ENCODE data around the gene SPA17. TPM values are rescaled to one million over a fixed set of nuclear protein-coding genes. Genes with fewer than 3 reads are reported as not detected.
A peak's percentile ranks its signal among the peaks of the same experiment; 100 is the strongest.

SPA17 gene
- total RNA-seq, 1 donor from 2014 or later, result 67.2 TPM

DNA sequence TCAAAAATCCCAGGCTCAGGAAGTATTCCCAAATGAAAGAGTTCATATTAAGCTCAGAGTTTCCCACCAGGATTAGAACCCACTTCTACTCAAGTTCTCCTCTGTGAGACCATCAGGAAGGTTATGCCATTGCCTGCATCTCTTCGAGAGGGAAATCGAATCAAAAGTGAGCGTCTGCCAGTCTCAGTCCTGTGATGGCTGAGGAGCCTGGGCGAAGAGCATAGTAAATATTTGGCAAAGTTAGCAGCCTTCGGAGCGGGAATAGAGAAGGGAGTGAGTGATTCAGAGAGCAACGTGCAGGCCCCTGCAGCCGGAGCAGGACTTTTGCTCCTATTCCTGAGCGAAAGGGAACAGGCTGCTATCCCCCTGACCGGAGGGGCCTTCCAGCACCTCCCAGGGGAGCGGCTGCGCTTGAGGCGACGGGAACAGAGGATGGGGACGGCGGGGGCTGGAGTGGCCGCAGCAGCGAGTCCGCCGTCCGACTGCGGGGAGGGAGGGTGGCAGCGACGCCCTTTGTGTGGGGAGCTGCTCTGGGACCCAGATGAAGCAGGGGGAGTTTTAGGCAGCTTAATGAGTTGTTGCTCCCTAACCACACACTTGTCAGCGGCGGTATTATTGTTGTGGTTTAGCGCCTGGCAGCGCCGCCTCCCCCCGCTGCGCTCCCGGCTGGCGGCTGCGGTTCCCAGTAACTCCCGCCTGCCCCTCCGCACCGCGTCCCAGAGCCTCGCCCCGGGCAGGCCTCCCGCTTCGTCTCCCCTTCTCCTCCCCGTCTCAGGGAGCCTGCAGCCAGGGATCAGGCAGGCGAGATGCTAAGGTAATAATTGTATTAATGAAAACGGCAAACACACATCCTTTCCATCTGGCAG lies 44.3 kb downstream of the SPA17 start:
- Mint-ChIP-seq H3K27me3 (ENCODE audit: insufficient read depth, low read depth) (peaks cover 17% of the 10 kb centered on the region), H3K4me1 (peaks cover 41% of the 10 kb centered on the region), H3K27ac (peak overlapping the region; percentile 87), H3K36me3 (no peaks in the 10 kb centered on the region), H3K9me3 (no peaks in the 10 kb centered on the region), H3K4me3 (peak overlapping the region; percentile 83)
- H3F3A ChIP-seq (ENCODE audit: low read depth), result peaks cover 17% of the 10 kb centered on the region
- H2AFZ ChIP-seq (replicated peaks), result peak overlapping the region; percentile 99
- H3K9me3 ChIP-seq (ENCODE audit: low read depth), result no peaks in the 10 kb centered on the region
- H3K79me2 ChIP-seq (ENCODE audit: low read depth), result no peaks in the 10 kb centered on the region
- H3K27me3 ChIP-seq, result peaks cover 82% of the 10 kb centered on the region
- H3K27ac ChIP-seq, result no peak overlapping the region
- DNase-seq (ENCODE audit: low spot score), result peak; percentile 73
- H3K9ac ChIP-seq, result no peak overlapping the region
- H3K36me3 ChIP-seq, result no peaks in the 10 kb centered on the region
- H4K20me1 ChIP-seq (ENCODE audit: low read depth), result no peaks in the 10 kb centered on the region
- peak overlapping the region; percentile 52 for H3K4me3 ChIP-seq
- H3K4me2 ChIP-seq, result peak overlapping the region; percentile 98
- H3K4me1 ChIP-seq, result peaks cover 22% of the 10 kb centered on the region
- TF ChIP-seq EZH2phosphoT487 (IDR thresholded peaks at IDR 0.05) (no peak), EZH2 (IDR thresholded peaks at IDR 0.05) (no peak)
- TF ChIP-seq, protein P1, sequence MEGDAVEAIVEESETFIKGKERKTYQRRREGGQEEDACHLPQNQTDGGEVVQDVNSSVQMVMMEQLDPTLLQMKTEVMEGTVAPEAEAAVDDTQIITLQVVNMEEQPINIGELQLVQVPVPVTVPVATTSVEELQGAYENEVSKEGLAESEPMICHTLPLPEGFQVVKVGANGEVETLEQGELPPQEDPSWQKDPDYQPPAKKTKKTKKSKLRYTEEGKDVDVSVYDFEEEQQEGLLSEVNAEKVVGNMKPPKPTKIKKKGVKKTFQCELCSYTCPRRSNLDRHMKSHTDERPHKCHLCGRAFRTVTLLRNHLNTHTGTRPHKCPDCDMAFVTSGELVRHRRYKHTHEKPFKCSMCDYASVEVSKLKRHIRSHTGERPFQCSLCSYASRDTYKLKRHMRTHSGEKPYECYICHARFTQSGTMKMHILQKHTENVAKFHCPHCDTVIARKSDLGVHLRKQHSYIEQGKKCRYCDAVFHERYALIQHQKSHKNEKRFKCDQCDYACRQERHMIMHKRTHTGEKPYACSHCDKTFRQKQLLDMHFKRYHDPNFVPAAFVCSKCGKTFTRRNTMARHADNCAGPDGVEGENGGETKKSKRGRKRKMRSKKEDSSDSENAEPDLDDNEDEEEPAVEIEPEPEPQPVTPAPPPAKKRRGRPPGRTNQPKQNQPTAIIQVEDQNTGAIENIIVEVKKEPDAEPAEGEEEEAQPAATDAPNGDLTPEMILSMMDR (IDR thresholded peaks at IDR 0.05), result no peak

DNA sequence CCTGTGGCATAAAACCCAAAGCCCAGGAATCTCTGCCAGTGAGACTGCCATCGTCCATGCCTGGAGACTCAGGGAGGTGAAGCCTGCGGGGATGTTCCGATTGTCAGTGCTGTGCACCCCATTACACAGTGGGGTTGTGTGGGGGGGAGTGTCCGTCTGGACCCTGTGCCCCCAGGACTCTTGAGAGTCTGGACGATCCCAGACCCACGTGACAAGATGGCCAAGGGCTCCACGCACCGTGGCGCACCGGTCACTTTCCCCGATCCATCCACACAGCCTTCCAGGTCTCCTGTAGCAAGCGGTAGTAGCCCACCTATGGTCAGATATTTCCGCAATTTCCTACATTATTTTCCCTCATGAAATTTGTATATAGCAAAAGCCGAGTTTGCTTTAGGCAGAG lies 45.1 kb downstream of the SPA17 start:
- Mint-ChIP-seq H3K27ac (no peak overlapping the region), H3K4me3 (peak overlapping the region; percentile 83), H3K9me3 (no peaks in the 10 kb centered on the region), H3K27me3 (ENCODE audit: insufficient read depth, low read depth) (peaks cover 17% of the 10 kb centered on the region), H3K36me3 (no peaks in the 10 kb centered on the region), H3K4me1 (peaks cover 49% of the 10 kb centered on the region)
- peaks cover 83% of the 10 kb centered on the region for H3K27me3 ChIP-seq
- no peaks in the 10 kb centered on the region for H3K36me3 ChIP-seq
- no peaks in the 10 kb centered on the region for H3K79me2 ChIP-seq (ENCODE audit: low read depth)
- no peaks in the 10 kb centered on the region for H3K9me3 ChIP-seq (ENCODE audit: low read depth)
- H3K4me2 ChIP-seq, result peak overlapping the region; percentile 98
- H3F3A ChIP-seq (ENCODE audit: low read depth), result peaks cover 17% of the 10 kb centered on the region
- peak overlapping the region; percentile 52 for H3K4me3 ChIP-seq
- peaks cover 27% of the 10 kb centered on the region for H3K4me1 ChIP-seq
- H2AFZ ChIP-seq (replicated peaks), result peak overlapping the region; percentile 99
- no peak overlapping the region for H3K9ac ChIP-seq
- no peaks in the 10 kb centered on the region for H4K20me1 ChIP-seq (ENCODE audit: low read depth)
- TF ChIP-seq, protein P1 (IDR thresholded peaks at IDR 0.05), result no peak
- TF ChIP-seq EZH2 (IDR thresholded peaks at IDR 0.05) (no peak), EZH2phosphoT487 (IDR thresholded peaks at IDR 0.05) (no peak)
- DNase-seq (ENCODE audit: low spot score), result no peak
- H3K27ac ChIP-seq, result no peak overlapping the region

GRCh38 chr11:124719534-124719933 lies 45.8 kb downstream of the SPA17 start:
- Histone ChIP-seq H2AFZ (replicated peaks) (no peak overlapping the region), H3K27ac (no peak overlapping the region), H3K9ac (no peak overlapping the region), H3K4me3 (no peak overlapping the region), H3K27me3 (peaks cover 90% of the 10 kb centered on the region), H3F3A (ENCODE audit: low read depth) (peaks cover 17% of the 10 kb centered on the region), H3K4me1 (peaks cover 27% of the 10 kb centered on the region), H3K4me2 (no peak overlapping the region), H3K9me3 (ENCODE audit: low read depth) (no peaks in the 10 kb centered on the region), H3K36me3 (no peaks in the 10 kb centered on the region), H3K79me2 (ENCODE audit: low read depth) (no peaks in the 10 kb centered on the region), H4K20me1 (ENCODE audit: low read depth) (no peaks in the 10 kb centered on the region)
- no peak for TF ChIP-seq EZH2 (IDR thresholded peaks at IDR 0.05)
- TF ChIP-seq EZH2phosphoT487 (IDR thresholded peaks at IDR 0.05), result no peak
- TF ChIP-seq, protein P1 (IDR thresholded peaks at IDR 0.05), result no peak
- H3K4me3 Mint-ChIP-seq, result peak overlapping the region; percentile 83
- H3K27me3 Mint-ChIP-seq (ENCODE audit: insufficient read depth, low read depth), result peaks cover 19% of the 10 kb centered on the region
- no peaks in the 10 kb centered on the region for H3K9me3 Mint-ChIP-seq
- no peak for DNase-seq (ENCODE audit: low spot score)
- no peak overlapping the region for H3K27ac Mint-ChIP-seq
- H3K36me3 Mint-ChIP-seq, result no peaks in the 10 kb centered on the region
- peaks cover 56% of the 10 kb centered on the region for H3K4me1 Mint-ChIP-seq
